NCI-H2171 treated with DMSO at 0.1 percent for 48 hours (cell line): ENCODE data around the gene LSM6.
A peak's percentile ranks its signal among the peaks of the same experiment; 100 is the strongest.

Source experiments
- DNase-seq: peaks from one replicate; lab custom pipeline; 2025; lab: John Stamatoyannopoulos, UW

The LSM6 gene

GRCh38 chr4:146175541-146176453, at the start of gene LSM6:
TSS of gene LSM6 (plus strand) at chr4:146175718. CDS start at chr4:146182922, 7,204 bp downstream.
- DNase-seq, result peak; percentile 61

GRCh38 chr4:146132445-146132844, 43.1 kb upstream of the LSM6 start:
- no peak for DNase-seq

GRCh38 chr4:146134761-146135445, 40.6 kb upstream of the LSM6 start:
- peak; percentile 64 for DNase-seq

- no peak for DNase-seq
Observed at GRCh38 chr4:146135941-146136340, 39.6 kb upstream of the LSM6 start.

- no peak for DNase-seq
Observed at GRCh38 chr4:146142768-146143167, 32.8 kb upstream of the LSM6 start.

GRCh38 chr4:146143888-146144287, 31.6 kb upstream of the LSM6 start:
- DNase-seq, result no peak

GRCh38 chr4:146146918-146147317, 28.6 kb upstream of the LSM6 start:
- DNase-seq, result no peak

GRCh38 chr4:146148021-146148420, 27.5 kb upstream of the LSM6 start:
- DNase-seq, result no peak

GRCh38 chr4:146154057-146154456, 21.5 kb upstream of the LSM6 start:
- no peak for DNase-seq

GRCh38 chr4:146155152-146155724, 20.3 kb upstream of the LSM6 start:
- DNase-seq, result no peak

GRCh38 chr4:146158036-146158745, 17.3 kb upstream of the LSM6 start:
- no peak for DNase-seq

- no peak for DNase-seq
Observed at GRCh38 chr4:146159384-146160058, 16.0 kb upstream of the LSM6 start.

GRCh38 chr4:146161243-146161642, 14.3 kb upstream of the LSM6 start:
- no peak for DNase-seq

GRCh38 chr4:146165221-146165620, 10.3 kb upstream of the LSM6 start:
- DNase-seq, result no peak

GRCh38 chr4:146165840-146166239, 9.7 kb upstream of the LSM6 start:
- DNase-seq, result no peak

- no peak for DNase-seq
Observed at GRCh38 chr4:146170149-146170548, 5.4 kb upstream of the LSM6 start.

- no peak for DNase-seq
Observed at GRCh38 chr4:146176891-146177290, 1.4 kb downstream of the LSM6 start.

- no peak for DNase-seq
Observed at GRCh38 chr4:146178126-146178525, 2.6 kb downstream of the LSM6 start.

- no peak for DNase-seq
Observed at GRCh38 chr4:146179784-146180370, 4.4 kb downstream of the LSM6 start.

GRCh38 chr4:146182443-146182842, 6.9 kb downstream of the LSM6 start:
- DNase-seq, result peak; percentile 5

GRCh38 chr4:146183209-146183608, 7.7 kb downstream of the LSM6 start:
- peak; percentile 79 for DNase-seq
